ENCODE measurements around the gene NME4.

DNA sequence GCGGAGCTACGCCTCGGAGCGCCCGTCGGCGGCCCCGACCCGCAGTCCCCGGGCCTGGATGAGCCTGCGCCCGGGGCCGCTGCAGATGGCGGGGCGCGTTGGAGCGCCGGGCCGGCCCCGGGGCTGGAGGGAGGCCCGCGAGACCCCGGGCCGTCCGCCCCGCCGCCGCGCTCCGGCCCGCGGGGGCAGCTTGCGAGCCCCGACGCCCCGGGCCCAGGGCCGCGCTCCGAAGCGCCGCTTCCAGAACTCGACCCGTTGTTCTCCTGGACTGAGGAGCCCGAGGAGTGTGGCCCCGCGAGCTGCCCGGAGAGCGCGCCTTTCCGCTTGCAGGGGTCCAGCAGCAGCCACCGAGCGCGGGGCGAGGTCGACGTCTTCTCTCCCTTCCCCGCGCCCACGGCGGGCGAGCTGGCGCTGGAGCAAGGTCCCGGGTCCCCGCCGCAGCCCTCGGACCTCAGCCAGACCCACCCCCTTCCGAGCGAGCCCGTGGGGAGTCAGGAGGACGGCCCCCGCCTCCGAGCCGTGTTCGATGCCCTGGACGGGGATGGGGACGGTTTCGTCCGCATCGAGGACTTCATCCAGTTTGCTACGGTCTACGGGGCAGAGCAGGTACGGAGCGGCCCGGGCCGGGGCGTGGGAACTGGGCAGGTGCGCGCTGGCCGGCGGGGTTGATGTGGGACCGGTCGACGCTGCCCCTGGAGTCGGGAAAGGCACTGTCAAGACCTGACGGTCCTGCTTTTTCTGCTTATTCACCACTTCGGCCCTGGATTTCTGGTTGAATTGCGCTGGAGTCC is 29.3 kb downstream of the NME4 start:
- TF ChIP-seq, protein P1, sequence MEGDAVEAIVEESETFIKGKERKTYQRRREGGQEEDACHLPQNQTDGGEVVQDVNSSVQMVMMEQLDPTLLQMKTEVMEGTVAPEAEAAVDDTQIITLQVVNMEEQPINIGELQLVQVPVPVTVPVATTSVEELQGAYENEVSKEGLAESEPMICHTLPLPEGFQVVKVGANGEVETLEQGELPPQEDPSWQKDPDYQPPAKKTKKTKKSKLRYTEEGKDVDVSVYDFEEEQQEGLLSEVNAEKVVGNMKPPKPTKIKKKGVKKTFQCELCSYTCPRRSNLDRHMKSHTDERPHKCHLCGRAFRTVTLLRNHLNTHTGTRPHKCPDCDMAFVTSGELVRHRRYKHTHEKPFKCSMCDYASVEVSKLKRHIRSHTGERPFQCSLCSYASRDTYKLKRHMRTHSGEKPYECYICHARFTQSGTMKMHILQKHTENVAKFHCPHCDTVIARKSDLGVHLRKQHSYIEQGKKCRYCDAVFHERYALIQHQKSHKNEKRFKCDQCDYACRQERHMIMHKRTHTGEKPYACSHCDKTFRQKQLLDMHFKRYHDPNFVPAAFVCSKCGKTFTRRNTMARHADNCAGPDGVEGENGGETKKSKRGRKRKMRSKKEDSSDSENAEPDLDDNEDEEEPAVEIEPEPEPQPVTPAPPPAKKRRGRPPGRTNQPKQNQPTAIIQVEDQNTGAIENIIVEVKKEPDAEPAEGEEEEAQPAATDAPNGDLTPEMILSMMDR (conservative IDR thresholded peaks at IDR 0.05; ENCODE audit: low read depth, low read length), result no peak
- TF ChIP-seq EZH2 (IDR thresholded peaks at IDR 0.05; ENCODE audit: borderline replicate concordance, low read depth, low read length, poor library complexity, severe bottlenecking), result no peak

Measured in A673 (cell line).